SK-N-SH (cell line): ENCODE data around the gene TRIM47. TPM values are rescaled to one million over a fixed set of nuclear protein-coding genes. Genes with fewer than 3 reads are reported as not detected.

Source experiments
- CTCF ChIA-PET: fragments of 300-600, 350-600 bp; formaldehyde crosslinking; extraction: SDS; loops from one replicate; lab custom pipeline; 2021; lab: Yijun Ruan, JAX
- POLR2A ChIA-PET: fragments of 350-600 bp; sonication (Branson Sonifier 250); formaldehyde crosslinking; extraction: SDS; loops from one replicate; lab custom pipeline; 2020; ENCODE audit warnings: antibody characterized with exemption, inconsistent platforms; lab: Yijun Ruan, JAX
- DNase-seq: peaks from one replicate; pipeline ENCODE4 v3.0.0; 2012
- H2AFZ ChIP-seq: fragments of 200-600 bp; sonication (generic); 2 replicates; pipeline ENCODE4 v1.8.1; 2016; ENCODE audit warnings: antibody characterized with exemption, mild to moderate bottlenecking, low read depth
- H3F3A ChIP-seq: fragments of 200-600 bp; sonication (generic); replicated peaks from 2 replicates; pipeline ENCODE3; 2016; ENCODE audit warnings: antibody characterized with exemption, mild to moderate bottlenecking; ENCODE audit not compliant: insufficient read depth
- H3K27ac ChIP-seq, 2 experiments: fragments of 200-500 bp in 1 of 2; fragments of 200-600 bp in 1 of 2; sonication (Bioruptor generic) in 1 of 2; sonication (generic), shearing (Covaris generic) in 1 of 2; 2 replicates each; pipeline versions ENCODE4 v1.5.1 to v1.6.1; 2014 to 2016; ENCODE audit warnings: low read depth in 2 of 2, inconsistent platforms in 1 of 2, low read length in 1 of 2, mild to moderate bottlenecking in 1 of 2, mixed read lengths in 1 of 2
- H3K27me3 ChIP-seq: fragments of 200-600 bp; sonication (generic), shearing (Covaris generic); 2 replicates; pipeline ENCODE4 v1.6.1; 2016; ENCODE audit warnings: mixed run types; ENCODE audit not compliant: insufficient read depth
- H3K36me3 ChIP-seq, 2 experiments: fragments of 200-500 bp in 1 of 2; fragments of 200-600 bp in 1 of 2; sonication (Bioruptor generic) in 1 of 2; sonication (generic) in 1 of 2; replicated peaks in 1 of 2; 2 replicates each; pipeline versions ENCODE3 to v1.5.1; 2014 to 2016; ENCODE audit warnings: low read length in 1 of 2, mild to moderate bottlenecking in 1 of 2; ENCODE audit not compliant: insufficient read depth in 2 of 2, control insufficient read depth in 1 of 2
- H3K4me1 ChIP-seq, 2 experiments: fragments of 200-500 bp in 1 of 2; fragments of 200-600 bp in 1 of 2; sonication (Bioruptor generic) in 1 of 2; sonication (generic), shearing (Covaris generic) in 1 of 2; 2 replicates each; pipeline versions ENCODE4 v1.5.1 to v1.6.1; 2014 to 2016; ENCODE audit warnings: low read depth in 1 of 2, low read length in 1 of 2, mixed run types in 1 of 2; ENCODE audit not compliant: insufficient read depth in 2 of 2, control insufficient read depth in 1 of 2
- H3K4me2 ChIP-seq: fragments of 200-600 bp; sonication (generic), shearing (Covaris generic); 2 replicates; pipeline ENCODE4 v1.6.1; 2017; ENCODE audit warnings: mixed run types
- H3K4me3 ChIP-seq, 2 experiments: fragments of 200-500 bp in 1 of 2; fragments of 200-600 bp in 1 of 2; sonication (Bioruptor generic) in 1 of 2; sonication (generic), shearing (Covaris generic) in 1 of 2; 2 replicates each; pipeline versions ENCODE4 v1.5.1 to v1.8.1; 2014 to 2016; ENCODE audit warnings: low read depth in 2 of 2, inconsistent platforms in 1 of 2, low read length in 1 of 2, mild to moderate bottlenecking in 1 of 2, mixed read lengths in 1 of 2, moderate library complexity in 1 of 2
- H3K79me2 ChIP-seq: fragments of 200-600 bp; sonication (generic); 2 replicates; pipeline ENCODE4 v1.8.1; 2017; ENCODE audit warnings: mild to moderate bottlenecking; ENCODE audit not compliant: insufficient read depth
- H3K9ac ChIP-seq: fragments of 200-600 bp; sonication (generic); 2 replicates; pipeline ENCODE4 v1.6.1; 2017; ENCODE audit warnings: mixed run types
- H3K9me2 ChIP-seq: fragments of 200-600 bp; sonication (generic); 2 replicates; pipeline ENCODE4 v1.6.1; 2017; ENCODE audit warnings: mixed run types
- H3K9me3 ChIP-seq: fragments of 200-600 bp; sonication (generic); 2 replicates; pipeline ENCODE4 v1.6.1; 2017; ENCODE audit warnings: mixed run types, mild to moderate bottlenecking, moderate library complexity
- H4K20me1 ChIP-seq: fragments of 200-600 bp; sonication (generic); 2 replicates; pipeline ENCODE4 v1.6.1; 2017; ENCODE audit warnings: mild to moderate bottlenecking, mixed run types; ENCODE audit not compliant: insufficient read depth
- EZH2phosphoT487 ChIP-seq: fragments of 200-600 bp; sonication (generic); IDR thresholded peaks from 2 replicates; pipeline ENCODE4 v1.6.1; 2017; ENCODE audit warnings: low read depth, mixed run types, mild to moderate bottlenecking, antibody characterized with exemption, moderate library complexity, borderline replicate concordance
- GABPA ChIP-seq: IDR thresholded peaks from 2 replicates; pipeline ENCODE4 v1.4.0; 2012; ENCODE audit warnings: low read depth, mild to moderate bottlenecking
- NRF1 ChIP-seq: IDR thresholded peaks from 2 replicates; pipeline ENCODE4 v1.6.1; 2012; ENCODE audit warnings: low read depth, mild to moderate bottlenecking, low read length
- POLR2AphosphoS5 ChIP-seq: IDR thresholded peaks from 2 replicates; pipeline ENCODE4 v1.6.1; 2012; ENCODE audit warnings: low read depth, low read length
- RCOR1 ChIP-seq: fragments of 150-350 bp; IDR thresholded peaks from 2 replicates; pipeline ENCODE4 v1.6.1; 2017; ENCODE audit warnings: antibody characterized with exemption, low read length
- SIN3A ChIP-seq: IDR thresholded peaks from 2 replicates; pipeline ENCODE4 v1.6.1; 2012; ENCODE audit warnings: low read depth, mild to moderate bottlenecking, low read length, moderate library complexity, borderline replicate concordance
- SMC3 ChIP-seq: IDR thresholded peaks from 2 replicates; pipeline ENCODE4 v1.6.1; 2012; ENCODE audit warnings: low read depth, low read length, improper control_type of control experiment
- TCF12 ChIP-seq: IDR thresholded peaks from 2 replicates; pipeline ENCODE4 v1.4.0; 2012
- YY1 ChIP-seq: IDR thresholded peaks from 2 replicates; pipeline ENCODE4 v1.4.0; 2012; ENCODE audit warnings: low read depth, mild to moderate bottlenecking
- WGBS: methylation state at CpG from one replicate; pipeline ENCODE4 v1.1.6; 2017; ENCODE audit warnings: low lambda C conversion rate; 5-methylcytosine and 5-hydroxymethylcytosine counted together
- polyA plus RNA-seq, 3 experiments: library from polyadenylated mRNA; depleted of rRNA; stranded (reverse); fragments of >200 nt; gene quantifications; 2 replicates each; pipeline ENCODE4 v1.2.3, GENCODE V29; 2012
- TF ChIP-seq, protein P1 (sequence below): IDR thresholded peaks from 2 replicates; pipeline ENCODE4 v1.4.0; 2012; ENCODE audit warnings: low read depth, borderline replicate concordance
- TF ChIP-seq, protein P2 (sequence below): fragments of 150-350 bp; IDR thresholded peaks from 2 replicates; pipeline ENCODE4 v1.6.1; 2017; ENCODE audit warnings: antibody characterized with exemption, low read length, low read depth, borderline replicate concordance

The TRIM47 gene
- polyA plus RNA-seq, 1 of the 3 experiments (the other 2 are of a cell fraction), result 5.1 TPM

DNA sequence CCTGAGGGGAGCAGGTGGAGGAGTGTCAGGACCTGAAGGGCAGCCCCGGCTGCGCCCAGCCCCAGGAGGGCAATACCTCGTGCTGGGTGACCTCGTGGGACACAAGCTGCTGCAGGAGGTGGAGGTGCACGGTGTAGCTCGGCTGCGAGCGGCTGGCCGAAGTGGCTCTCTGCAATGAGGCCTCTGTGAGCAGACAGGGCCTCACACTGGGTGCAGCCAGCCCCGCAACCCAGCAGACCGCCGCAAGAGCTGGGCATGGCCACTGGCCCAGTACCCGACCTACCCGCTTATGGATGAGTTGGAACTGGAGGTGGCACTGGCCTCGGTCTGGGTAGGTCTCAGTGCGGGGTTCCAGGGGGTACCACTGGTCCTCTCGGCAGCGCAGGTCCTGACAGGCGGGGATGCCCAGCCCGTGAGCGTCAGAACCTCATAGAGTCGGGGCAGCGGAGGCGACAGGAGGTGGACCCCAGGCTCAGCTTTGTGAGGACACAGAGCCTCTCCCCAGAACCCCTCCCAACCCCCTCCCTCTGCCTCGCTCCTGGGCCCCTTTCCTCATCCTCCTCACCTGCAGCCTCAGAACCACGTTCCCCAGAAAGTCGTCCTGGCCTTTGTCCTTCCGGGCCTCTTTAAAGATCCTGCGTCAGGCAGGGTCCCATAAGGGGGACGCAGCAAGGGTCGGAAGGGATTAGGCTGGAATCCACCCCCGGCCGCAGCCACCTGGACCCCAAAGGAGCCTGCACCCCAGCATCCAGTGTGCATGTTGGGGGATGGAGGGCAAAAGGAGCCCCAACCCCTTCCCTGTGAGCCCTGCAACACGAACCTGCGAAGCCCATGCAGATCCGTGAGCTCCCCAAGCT lies 38.2 kb downstream of the TRIM47 start (continued):
- TF ChIP-seq, protein P1, sequence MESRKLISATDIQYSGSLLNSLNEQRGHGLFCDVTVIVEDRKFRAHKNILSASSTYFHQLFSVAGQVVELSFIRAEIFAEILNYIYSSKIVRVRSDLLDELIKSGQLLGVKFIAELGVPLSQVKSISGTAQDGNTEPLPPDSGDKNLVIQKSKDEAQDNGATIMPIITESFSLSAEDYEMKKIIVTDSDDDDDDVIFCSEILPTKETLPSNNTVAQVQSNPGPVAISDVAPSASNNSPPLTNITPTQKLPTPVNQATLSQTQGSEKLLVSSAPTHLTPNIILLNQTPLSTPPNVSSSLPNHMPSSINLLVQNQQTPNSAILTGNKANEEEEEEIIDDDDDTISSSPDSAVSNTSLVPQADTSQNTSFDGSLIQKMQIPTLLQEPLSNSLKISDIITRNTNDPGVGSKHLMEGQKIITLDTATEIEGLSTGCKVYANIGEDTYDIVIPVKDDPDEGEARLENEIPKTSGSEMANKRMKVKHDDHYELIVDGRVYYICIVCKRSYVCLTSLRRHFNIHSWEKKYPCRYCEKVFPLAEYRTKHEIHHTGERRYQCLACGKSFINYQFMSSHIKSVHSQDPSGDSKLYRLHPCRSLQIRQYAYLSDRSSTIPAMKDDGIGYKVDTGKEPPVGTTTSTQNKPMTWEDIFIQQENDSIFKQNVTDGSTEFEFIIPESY, result no peak
- TF ChIP-seq EZH2phosphoT487 (no peak), GABPA (no peak), RCOR1 (no peak), NRF1 (no peak), POLR2AphosphoS5 (no peak), SIN3A (no peak), SMC3 (no peak), TCF12 (no peak), YY1 (no peak)

DNA sequence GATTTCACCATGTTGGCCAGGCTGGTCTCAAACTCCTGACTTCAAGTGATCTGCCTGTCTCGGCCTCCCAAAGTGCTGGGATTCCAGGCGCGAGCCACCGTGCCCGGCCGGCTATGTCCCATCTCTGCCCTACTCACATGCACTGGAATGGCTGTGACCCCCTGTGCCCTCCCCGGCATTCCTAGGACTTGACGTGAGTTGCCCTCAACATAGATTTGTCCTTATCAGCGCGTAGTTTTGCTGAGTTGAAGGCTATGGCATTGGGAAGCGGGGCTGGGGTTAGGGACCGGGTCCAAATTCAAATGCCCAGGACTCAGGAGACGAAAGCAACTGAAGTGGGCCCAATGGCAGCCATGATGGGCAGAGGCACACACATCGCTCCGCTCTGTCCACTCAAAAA lies 40.0 kb downstream of the TRIM47 start:
- H4K20me1 ChIP-seq, result no peaks in the 10 kb centered on the region
- H3K4me2 ChIP-seq, result no peak overlapping the region
- CTCF ChIA-PET, result interaction anchor here (16.1 to 16.5 kb wide), 2 partner anchors 5 to 6 kb away, joined by 326 read pairs; partner anchors contain the start of gene UNC13D
- no peak overlapping the region for H3K4me3 ChIP-seq
- H3F3A ChIP-seq, result no peaks in the 10 kb centered on the region
- no peaks in the 10 kb centered on the region for H3K9me3 ChIP-seq
- TF ChIP-seq NRF1, result no peak
- no peak overlapping the region for H3K9ac ChIP-seq
- POLR2A ChIA-PET, result interaction anchor here (1.1 kb wide), 1 partner anchor 17 kb away, joined by 4 read pairs; the partner anchor contains the start of gene WBP2
- no peak overlapping the region for H2AFZ ChIP-seq
- no peaks in the 10 kb centered on the region for H3K27me3 ChIP-seq
- no peak overlapping the region for H3K27ac ChIP-seq
- 96% methylated on average over 15 of the region's 15 CpGs for WGBS
- H3K36me3 ChIP-seq, result no peaks in the 10 kb centered on the region
- H3K9me2 ChIP-seq, result no peaks in the 10 kb centered on the region
- no peaks in the 10 kb centered on the region for H3K79me2 ChIP-seq
- no peak for DNase-seq
- H3K4me1 ChIP-seq, result peaks cover 0 to 8% of the 10 kb centered on the region in 2 experiments; a peak in 1 of 4 replicates

DNA sequence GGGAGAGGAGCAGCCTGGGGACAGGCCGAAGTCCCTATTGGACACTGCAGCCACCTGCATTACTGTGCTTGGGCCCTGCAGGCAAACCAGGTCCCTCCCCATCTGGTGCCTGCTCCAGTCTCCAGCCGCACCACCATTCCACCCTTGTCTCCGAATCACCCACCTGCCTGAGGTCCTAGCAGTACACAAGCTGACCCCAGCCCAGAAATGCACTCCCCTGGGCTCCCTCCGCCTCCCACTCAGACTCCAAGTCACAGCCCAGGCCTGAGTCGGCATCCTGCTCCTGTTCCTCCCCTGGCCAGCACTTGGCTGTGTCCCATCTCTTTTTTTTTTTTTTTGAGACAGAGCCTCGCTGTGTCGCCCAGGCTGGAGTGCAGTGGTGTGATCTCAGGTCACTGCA lies 40.5 kb downstream of the TRIM47 start:
- Histone ChIP-seq H3K4me2 (no peak overlapping the region), H3K36me3 (no peaks in the 10 kb centered on the region), H2AFZ (no peak overlapping the region), H3K4me3 (no peak overlapping the region), H3K4me1 (peaks cover 0 to 4% of the 10 kb centered on the region in 2 experiments; a peak in 1 of 4 replicates)
- CTCF ChIA-PET, result interaction anchor here (1.1 to 16.5 kb wide), 5 partner anchors 5 to 90 kb away, joined by 3 to 326 read pairs (median 9); partner anchors contain the start of genes UNC13D and WBP2
- no peak for DNase-seq
- TF ChIP-seq, protein P2, sequence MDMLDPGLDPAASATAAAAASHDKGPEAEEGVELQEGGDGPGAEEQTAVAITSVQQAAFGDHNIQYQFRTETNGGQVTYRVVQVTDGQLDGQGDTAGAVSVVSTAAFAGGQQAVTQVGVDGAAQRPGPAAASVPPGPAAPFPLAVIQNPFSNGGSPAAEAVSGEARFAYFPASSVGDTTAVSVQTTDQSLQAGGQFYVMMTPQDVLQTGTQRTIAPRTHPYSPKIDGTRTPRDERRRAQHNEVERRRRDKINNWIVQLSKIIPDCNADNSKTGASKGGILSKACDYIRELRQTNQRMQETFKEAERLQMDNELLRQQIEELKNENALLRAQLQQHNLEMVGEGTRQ, result no peak
- no peak for TF ChIP-seq RCOR1
- TF ChIP-seq, all 33 proteins: peak for 0
- Histone ChIP-seq H3K9ac (no peak overlapping the region), H3K79me2 (no peaks in the 10 kb centered on the region), H3K9me2 (no peaks in the 10 kb centered on the region), H3K27ac (no peak overlapping the region; a peak in 1 of 4 replicates), H4K20me1 (no peaks in the 10 kb centered on the region), H3K27me3 (no peaks in the 10 kb centered on the region), H3K9me3 (no peaks in the 10 kb centered on the region), H3F3A (no peaks in the 10 kb centered on the region)
- WGBS, result 80% methylated on average over 7 of the region's 7 CpGs
- POLR2A ChIA-PET, result no interaction called here
